GM18907 (cell line): ENCODE data around the gene CACNA1H.

ENCODE experiments used
- ATAC-seq: cut with Tn5 transposase; IDR thresholded peaks from one replicate; pipeline ENCODE4 v1.9.1; 2021; ENCODE audit warnings: mild to moderate bottlenecking, moderate library complexity; ENCODE audit not compliant: unreplicated experiment

Gene CACNA1H

DNA sequence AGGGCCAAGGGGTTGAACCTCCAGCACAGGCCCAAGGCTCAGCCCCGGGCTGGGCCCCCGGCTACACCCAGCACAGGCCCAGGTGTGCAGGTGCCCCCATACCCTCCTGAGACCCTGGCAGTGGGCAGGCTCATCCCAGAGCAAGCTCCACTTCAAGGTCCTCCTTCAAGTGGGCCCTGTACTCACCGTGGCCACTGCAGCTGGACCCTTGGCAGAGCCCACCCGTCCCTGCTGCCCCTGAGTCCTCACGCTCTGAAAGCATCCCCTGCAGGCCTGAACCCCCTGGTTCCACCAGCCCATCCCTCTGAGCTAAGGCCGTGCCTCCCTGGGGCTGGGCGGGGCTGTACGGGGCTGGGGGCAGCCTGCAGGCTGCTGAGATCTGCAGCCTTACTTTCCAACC is 11.2 kb upstream of the CACNA1H start:
- no peak for ATAC-seq

DNA sequence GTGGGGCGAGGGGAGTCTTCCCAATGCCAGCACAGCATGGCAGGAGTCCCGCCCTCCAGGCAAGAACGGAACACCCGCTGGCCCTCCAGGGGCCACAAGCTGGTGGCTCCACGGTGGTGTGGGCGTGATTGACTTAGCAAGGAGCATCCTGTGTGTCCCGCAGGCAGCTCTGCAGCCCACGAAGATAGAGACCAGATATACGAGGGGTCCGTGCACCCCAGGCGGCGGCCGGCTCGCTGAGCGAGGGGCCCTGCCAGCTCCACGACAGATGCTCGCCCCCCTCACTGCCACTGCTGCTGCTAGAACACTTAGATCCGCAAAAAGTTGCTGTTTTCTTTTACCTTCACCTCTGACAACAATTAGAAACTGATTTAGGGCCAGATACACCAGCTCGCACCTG is 10.0 kb upstream of the CACNA1H start:
- ATAC-seq: no peak

DNA sequence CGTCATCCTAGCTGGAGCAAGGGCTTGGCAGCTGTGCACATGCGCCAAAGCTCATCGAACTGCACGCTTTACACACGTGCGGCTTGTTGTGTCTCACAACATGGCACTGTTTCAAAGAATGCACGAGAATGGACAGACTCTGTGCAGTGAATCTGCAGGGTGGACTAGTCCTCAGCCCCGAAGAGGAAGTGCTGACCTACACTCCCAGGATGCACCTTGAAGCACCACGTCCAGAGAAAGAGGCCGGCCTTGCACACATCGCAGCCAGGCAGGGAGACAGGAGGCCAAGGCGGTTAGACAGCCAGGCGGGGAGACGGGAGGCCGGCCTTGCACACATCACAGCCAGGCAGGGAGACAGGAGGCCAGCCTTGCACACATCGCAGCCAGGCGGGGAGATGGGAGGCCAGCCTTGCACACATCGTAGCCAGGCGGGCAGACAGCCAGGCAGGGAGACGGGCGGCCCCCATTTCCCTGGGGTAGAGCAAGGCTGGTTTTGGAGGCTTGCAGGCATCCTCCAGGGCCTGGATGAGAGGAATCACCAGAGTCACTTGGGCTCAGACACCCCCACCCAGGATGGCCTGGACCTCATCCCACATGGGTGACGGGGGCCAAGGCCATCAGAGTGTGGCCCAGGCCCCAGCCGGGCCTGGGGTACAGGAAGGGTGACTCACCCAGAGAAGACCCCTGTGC is 9.0 kb upstream of the CACNA1H start:
- no peak for ATAC-seq

DNA sequence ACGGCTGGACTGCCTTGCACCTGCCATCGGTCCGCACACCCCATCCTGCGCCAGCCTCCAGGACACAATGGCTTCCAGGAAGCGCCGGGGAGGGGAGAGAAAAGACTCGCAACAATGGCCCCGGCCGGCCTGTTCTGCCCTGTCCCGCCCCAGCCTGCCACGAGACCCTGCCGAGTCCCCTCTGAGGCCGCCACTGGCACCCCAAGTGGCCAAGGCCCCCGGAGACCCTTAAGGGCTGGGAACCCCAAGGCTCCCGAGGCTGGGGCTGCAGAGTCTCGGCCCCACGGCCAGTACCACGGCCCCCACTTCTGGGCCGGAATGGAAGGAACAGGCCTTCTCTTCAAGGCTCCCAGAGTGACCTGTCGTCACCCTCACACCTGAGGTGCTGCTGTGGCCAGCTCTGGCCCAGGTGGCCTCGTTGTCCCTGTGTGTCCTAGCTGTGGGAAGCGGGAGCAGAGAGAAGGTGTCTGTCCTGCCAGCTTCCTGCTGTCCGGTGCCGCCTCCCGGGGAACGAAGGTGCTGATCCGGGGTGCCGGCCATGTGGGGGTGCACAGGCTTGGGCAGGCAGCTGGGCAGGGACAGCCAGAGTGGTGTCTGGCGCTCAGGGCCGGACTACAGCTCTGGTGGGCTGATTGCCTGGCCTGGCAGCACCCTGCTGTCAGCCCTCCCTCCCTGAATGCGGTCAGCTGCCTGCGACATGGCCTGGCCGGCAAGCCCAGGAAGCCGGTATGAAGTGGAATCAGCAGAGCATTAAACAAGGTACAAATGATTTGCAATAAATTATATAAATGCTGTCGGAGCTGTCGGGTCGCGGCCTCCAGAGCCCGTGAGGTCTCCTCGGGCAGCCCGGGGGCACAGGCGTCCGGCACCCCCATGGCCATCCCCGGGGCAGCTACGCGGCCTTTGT is 8.2 kb upstream of the CACNA1H start:
- ATAC-seq: no peak

DNA sequence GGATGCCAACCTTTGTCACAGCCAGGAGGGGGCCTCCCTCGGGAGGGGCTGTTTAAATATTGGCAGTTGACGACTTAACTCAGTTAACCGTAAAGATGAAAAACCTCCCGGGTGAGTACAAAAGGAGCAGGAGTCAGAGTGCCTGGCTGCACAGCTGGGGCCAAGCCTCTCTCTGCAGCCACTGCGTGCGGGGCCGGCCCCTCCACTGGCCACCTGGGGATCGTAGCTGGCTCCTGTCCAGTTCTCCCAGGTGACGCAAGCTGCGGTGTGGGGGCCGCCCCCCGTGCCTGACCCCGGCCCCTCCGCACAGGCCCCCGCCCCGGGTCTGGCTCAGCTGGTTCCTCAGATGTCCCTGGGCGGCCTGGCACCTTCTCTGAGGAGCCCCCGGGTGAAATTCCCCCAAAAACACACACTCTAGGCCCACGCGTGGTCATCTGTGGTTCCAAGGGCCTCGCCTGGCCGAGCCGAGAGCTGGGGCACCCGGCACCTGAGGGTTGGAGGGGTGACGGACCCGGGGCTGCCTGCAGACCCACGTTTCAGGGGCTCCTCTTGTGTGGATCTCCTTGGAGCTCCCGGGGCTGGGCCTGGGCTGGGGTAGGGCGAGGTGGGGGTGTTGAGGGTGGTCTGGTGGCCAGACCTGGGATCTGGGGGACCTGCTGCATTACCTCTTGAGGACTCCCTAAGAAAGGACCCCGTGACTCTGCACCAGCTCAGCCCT is 7.4 kb upstream of the CACNA1H start:
- no peak for ATAC-seq

DNA sequence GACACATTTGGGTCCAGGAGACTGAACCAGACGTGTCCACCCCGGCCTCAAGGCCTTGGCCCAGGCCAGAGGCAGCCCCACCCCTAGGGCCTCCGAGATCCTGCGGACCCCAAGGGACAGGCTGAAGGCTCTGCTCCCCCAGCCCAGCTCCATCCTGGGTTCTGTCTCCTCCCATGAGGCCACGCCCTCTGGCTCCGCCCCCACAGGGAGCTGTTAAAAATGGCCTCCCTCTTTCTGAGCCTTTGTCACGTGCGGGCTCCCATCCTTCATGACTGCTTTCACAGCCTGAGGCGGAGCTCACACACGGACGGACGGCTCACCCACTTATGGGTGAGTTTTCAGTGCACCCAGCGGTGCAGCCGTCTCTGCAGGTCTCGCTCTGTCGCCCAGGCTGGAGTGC is 6.5 kb upstream of the CACNA1H start:
- no peak for ATAC-seq

DNA sequence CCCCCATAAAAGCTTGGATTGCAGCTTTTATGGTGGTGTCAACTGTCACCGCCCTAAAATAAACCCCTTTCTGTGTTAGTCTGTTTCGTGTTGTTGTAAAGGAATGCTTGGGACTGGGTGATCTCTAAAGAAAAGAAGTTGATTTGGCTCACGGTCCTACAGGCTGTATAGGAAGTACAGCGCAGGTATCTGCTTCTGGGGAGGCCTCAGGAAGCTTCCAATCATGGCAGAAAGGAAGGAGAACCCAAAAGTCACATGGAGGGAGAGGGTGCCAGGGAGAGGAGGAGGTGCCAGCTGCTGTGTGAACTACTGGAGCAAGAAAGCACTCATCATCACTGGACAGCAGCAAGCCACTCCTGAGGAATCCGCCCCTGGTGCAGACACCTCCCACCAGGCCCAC is 5.9 kb upstream of the CACNA1H start:
- ATAC-seq: no peak

DNA sequence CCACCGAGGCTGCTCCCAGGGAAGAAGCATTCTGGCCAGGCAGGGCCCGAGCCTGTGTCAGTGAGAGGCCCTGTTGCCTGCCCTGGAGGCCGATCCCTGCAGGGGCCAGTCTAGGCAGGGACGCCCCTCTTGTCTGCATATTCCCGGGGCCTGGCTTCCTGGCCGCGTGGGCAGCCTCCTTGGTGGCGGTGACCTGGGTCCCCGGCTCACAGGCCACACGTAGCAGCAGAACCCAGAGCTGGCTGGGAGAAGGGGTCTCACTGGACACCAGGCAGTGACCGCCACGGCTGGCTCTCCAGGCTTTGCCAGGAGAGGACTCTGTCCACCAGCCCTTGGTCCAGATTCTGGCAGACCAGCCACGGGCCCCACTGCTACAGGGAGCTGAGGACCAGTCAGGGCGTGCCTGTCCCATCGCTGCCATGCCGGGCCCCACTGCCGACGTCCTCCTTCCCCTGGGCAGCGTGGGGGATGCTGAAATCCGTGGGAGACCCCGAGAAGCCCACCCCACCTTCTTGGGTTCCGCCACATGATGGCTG is 3.7 kb upstream of the CACNA1H start:
- no peak for ATAC-seq

DNA sequence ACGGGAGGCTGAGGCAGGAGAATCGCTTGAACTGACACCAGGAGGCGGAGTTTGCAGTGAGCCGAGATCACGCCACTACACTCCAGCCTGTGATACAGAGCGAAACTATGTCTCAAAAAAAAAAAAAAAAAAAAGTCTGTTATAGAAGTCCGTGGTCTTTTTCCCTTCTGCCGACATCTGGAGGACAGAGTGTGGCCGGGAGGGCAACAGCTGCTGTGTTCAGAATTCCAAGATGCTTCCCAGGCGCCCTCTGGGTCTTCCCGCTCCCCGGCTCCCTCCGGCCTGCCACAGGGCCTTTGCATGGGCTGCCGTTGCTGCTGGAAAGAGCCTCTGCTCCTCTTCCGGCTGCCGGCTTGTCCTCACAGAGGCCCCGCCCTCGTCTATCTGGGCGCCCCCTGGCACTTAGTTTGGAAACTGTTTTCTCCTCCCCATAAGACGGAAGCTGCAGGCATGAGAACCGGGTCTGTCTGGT is 2.4 kb upstream of the CACNA1H start:
- no peak for ATAC-seq

DNA sequence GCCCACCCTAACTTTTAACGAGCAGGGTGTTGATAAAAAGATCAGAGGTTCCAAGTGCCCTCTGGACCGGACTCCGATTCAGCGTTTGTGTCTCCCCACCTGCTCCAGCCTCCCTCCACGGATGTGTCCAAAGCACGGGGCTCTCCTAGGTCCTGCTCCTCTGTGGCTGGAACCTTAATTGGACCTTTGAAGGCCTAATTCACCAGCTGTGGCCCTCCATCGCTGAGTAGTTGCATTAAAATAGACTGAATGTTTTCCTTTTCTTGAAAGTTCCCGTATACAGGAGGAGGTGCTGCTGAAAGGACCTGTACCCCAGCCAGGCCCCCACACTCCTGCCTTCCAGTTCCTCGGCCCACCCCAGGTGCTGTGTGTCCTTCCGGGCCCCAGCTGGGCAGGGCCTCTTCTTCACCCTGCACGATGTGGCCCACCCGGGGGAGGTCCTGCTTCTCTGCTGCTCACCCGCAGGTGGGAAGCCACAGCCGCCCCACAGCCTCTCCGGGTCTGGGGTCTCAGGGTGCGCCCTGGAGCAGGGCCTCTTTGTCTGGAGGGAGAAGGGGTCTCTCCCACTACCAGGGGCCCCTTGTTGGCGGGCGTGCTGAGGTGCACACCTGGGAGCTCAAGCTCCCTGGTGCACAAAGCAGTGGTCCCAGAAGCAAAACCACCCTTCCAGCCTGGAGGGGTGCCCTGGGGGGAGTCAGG is 1.3 kb upstream of the CACNA1H start:
- no peak for ATAC-seq

DNA sequence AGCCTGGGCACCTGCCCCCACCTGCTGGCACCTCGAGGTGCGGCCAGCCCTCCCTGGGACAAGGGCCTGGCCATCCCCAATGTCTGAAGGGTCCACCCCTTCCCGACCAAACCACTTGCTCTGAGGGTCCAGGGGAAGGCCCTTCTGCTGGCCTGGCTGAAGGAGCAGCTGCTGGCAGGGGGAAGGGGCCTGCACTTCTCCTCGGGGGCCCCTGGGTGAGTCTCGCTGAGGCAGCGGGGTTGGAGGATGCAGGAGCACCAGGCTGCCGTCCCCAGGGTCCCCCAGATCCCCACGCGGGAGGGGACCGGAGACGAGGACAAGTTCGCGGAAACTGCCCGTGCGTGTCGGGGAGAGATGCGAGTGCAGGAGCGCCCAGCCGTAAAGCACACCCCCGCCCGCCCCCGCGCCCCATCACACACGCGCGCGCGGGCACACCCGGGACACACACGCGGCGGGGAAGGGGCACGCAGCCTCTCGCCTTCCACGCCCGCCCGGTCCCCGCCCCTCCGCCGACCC is 725 bp upstream of the CACNA1H start:
- no peak for ATAC-seq

DNA sequence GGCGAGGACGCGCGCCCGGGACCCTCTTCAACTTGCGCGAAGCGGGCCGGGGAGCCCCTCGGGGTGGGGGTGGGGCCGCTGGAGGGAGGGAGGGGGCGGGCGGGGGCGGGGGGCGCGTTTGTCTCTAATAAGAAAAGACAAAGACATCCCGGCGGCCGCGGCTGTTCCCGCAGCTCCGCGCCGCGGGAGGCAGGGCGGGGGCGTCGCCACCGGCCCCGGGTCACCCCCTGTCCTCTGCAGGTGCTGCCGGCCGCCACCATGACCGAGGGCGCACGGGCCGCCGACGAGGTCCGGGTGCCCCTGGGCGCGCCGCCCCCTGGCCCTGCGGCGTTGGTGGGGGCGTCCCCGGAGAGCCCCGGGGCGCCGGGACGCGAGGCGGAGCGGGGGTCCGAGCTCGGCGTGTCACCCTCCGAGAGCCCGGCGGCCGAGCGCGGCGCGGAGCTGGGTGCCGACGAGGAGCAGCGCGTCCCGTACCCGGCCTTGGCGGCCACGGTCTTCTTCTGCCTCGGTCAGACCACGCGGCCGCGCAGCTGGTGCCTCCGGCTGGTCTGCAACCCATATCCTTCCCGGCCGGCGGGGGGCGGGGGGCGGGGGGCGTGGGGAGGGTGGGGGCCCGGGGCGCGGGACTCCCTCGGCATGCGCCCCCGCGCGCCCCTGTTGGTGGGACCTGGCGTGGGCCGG is 714 bp downstream of the CACNA1H start:
- ATAC-seq: no peak

DNA sequence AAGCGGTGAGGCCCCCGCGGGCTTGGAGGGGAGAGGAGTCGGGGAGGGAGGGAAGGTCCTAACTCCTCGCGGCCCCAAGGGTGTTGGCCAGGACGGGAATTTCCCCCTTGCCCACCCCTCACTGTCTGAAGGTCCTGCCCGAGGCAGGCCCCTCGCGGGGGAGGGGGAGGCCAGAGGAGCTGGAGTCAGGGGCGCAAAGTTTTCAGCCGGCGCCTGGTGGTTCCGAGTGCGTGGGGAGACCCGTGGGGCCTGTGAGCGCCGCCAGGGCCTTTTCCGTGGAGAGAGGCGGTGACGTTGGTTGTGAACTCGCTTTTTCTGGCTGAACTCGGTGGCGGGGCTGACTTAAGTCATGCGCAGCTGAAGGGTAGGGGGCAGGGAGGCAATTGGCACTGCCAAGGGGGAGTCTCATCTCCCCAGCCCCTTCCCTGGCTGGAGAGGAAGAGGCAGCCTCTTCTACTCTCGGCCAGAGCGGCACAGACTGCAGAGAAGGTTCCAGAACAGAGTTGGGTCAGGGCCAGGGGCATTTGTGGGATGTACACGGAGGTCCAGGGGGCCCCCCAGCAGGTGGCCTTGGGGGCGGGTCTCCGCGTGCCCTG is 1.5 kb downstream of the CACNA1H start:
- no peak for ATAC-seq

DNA sequence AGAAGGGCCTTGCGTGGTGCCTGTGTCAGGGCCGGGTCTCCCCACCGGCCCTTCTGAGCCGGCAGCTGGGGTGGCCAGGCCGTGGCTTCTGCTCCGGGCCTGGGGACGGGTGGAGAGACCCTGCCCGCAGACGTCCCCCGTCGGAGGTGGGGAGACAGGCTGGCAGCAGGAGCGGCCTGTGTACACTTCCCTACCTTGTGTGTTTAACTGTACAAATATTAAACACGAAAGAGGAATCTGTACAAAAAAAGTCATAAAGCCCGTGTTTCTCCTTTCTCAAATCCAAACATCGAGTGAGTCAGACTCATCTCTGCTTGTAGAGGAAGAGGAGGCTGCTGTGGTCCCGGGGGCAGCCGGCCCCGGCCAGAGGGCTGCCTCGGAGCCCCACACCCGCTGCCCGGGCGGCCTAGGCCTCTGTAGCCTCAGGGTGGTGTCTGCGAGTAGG is 2.0 kb downstream of the CACNA1H start:
- no peak for ATAC-seq

DNA sequence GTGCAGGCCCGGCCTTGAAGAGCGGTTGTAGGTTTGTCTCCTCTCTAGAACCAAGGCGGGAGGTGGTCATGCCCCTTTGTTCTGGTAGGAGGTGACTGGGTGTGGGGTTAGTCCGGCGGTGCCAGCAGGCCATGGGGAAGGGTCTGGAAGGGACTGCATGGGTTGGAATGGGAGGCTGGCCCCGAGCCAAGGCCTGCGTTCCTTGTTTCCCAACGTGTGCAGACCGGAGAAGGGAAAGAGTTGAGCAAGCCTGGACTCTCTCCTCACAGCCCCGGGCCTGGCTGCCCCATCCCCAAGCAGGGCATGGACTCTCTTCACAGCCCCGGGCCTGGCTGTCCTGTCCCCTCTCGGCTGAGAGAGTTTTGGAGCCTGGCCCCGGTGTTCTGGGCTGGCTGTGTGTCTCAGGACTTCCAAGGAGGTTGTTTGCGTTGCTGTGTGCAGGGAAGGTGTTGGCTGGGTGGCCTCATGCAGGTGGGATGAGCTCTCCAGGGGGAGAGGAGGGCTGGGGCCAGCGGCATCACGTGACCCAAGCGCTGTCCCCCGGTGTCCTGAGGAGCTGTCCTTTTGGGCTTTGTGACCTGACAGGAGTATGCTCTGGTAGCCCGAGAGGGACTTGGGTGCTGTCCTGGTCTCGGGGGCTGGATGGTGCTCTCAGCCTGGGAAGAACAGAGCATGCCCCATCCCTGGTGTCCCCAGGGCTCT is 2.6 kb downstream of the CACNA1H start:
- no peak for ATAC-seq

DNA sequence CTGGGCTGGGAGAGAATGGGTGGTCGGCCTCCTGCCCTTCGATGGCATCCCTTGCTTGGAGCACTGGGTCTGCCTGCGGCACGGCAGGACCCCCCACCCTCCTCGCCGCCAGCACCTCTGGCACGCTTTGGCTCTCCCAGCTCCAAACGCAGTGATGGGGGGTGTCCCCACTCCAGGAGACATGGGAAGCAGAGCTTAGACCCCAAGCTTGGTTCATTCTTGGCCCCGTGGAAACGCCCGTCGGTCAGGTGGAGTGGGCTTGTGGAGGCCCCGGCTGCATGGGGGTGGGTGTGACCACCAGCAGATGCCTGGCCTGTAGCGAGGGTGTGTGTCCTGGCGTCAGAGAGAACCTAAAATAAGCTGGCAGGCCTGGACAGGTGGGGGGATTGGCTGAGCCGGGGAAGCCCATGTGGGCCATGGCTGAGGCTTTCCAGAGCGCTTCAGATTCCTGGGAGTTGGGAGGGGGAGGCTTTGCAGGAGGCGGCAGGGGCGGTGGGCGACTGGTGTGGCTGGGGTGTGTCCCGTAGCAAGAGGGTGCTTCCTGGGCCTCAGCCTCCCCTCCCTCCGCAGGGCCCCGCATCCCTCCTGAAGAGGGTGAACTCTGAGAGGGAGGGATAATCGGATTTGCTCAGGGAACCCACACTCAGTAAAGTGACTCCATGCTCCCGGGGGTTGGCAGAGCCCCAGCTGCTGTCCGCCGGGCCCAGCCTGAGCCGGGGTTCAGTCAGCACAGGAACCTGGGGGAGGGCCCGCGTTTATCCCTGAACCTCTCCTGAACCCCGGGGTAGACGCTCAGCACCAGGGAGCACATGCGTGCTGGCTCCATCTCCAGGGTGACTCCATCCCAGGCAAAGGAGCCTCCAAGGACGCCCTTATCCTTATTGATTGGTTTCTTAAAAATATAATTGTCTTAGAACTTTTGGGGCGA is 3.4 kb downstream of the CACNA1H start:
- ATAC-seq: no peak

DNA sequence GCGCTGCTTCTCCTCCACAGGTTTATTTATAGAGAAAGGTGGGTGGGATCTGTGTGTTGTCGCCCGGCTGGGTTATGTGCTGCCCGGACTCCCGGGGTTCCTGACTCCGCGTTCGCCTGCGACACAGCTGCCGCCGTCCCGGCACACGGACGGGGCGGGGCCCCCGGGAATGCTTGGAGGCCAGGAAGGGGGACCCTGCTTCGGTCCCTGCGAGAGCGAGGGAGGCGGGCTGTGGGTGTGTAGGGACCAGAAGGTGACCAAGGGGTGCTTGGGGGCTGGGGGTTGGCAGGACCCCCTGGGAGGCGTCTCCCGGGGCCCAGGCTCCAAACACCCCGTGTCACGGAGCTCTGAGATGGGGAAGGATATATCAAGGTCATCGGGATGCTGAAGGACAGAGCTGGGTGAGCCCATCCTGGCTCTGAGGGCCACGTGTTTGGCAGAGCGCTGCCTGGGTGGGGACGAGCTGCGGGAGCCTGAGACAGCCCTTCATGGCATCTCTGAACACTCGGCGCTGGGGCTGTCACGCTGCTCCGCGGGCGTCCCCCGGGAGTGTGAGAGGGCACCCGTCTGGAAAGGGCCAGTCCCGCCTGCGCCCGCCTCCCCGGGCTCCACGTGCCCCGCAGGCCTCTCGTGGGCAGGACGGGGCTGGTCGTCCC is 4.2 kb downstream of the CACNA1H start:
- ATAC-seq: no peak
